IMR-90 (cell line): Measurements from ENCODE around the gene PDE6B. TPM values are rescaled to one million over a fixed set of nuclear protein-coding genes. Genes with fewer than 3 reads are reported as not detected.

Experiments
- ATAC-seq: fragments of 200-7000 bp; cut with Tn5 transposase; 2 replicates; pipeline ENCODE4 v1.9.1; 2020; ENCODE audit warnings: low read depth, mild to moderate bottlenecking, moderate library complexity
- BruUV-seq: library from RNA; stranded (reverse); fragments of 400-500 nt; replicated peaks from 2 replicates; lab custom pipeline; 2021; lab: Mats Ljungman, UMichigan
- CTCF ChIA-PET: fragments of 300-600 bp; formaldehyde crosslinking; extraction: SDS; loops from one replicate; lab custom pipeline; 2021; ENCODE audit warnings: antibody characterized with exemption; lab: Yijun Ruan, JAX
- POLR2A ChIA-PET: fragments of 300-600 bp; sonication (Branson Sonifier 250); formaldehyde crosslinking; loops from one replicate; lab custom pipeline; 2022; ENCODE audit warnings: antibody characterized with exemption; ENCODE audit not compliant: unreplicated experiment; lab: Charles Lee
- DNase-seq: peaks from one replicate; pipeline ENCODE4 v3.0.0; 2013
- H2AFZ ChIP-seq: replicated peaks from 2 replicates; pipeline ENCODE3; 2013; ENCODE audit warnings: low read length, mild to moderate bottlenecking; ENCODE audit not compliant: poor library complexity
- H2AK5ac ChIP-seq: 2 replicates; pipeline ENCODE4 v1.6.1; 2013; ENCODE audit warnings: low read depth, low read length, inconsistent platforms
- H2AK9ac ChIP-seq: replicated peaks from 2 replicates; pipeline ENCODE3; 2013; ENCODE audit warnings: mild to moderate bottlenecking, low read depth, low read length, moderate library complexity; ENCODE audit not compliant: poor library complexity
- H2BK120ac ChIP-seq: 2 replicates; pipeline ENCODE4 v1.6.1; 2013; ENCODE audit warnings: low read depth, low read length, inconsistent platforms
- H2BK15ac ChIP-seq: 3 replicates; pipeline ENCODE4 v1.6.1; 2013; ENCODE audit warnings: low read depth, low read length, inconsistent platforms
- H2BK20ac ChIP-seq: 2 replicates; pipeline ENCODE4 v1.6.1; 2013; ENCODE audit warnings: low read depth, mild to moderate bottlenecking, inconsistent platforms, low read length, moderate library complexity
- H2BK5ac ChIP-seq: 2 replicates; pipeline ENCODE4 v1.6.1; 2013; ENCODE audit warnings: mild to moderate bottlenecking, low read depth, low read length, inconsistent platforms; ENCODE audit not compliant: poor library complexity, severe bottlenecking
- H3K14ac ChIP-seq: replicated peaks from 2 replicates; pipeline ENCODE4 v1.6.1; 2013; ENCODE audit warnings: low read depth, low read length, inconsistent platforms
- H3K18ac ChIP-seq: 2 replicates; pipeline ENCODE4 v1.6.1; 2013; ENCODE audit warnings: low read depth, low read length, control low read depth
- H3K23ac ChIP-seq: 2 replicates; pipeline ENCODE4 v1.6.1; 2013; ENCODE audit warnings: low read depth, low read length, inconsistent platforms
- H3K27ac ChIP-seq: 2 replicates; pipeline ENCODE4 v1.5.1; 2013; ENCODE audit warnings: mild to moderate bottlenecking, control low read depth, low read length; ENCODE audit not compliant: insufficient read depth
- H3K27me3 ChIP-seq: 2 replicates; pipeline ENCODE4 v1.6.1; 2013; ENCODE audit warnings: low read length; ENCODE audit not compliant: control insufficient read depth, insufficient read depth
- H3K36me3 ChIP-seq: 2 replicates; pipeline ENCODE4 v1.6.1; 2013; ENCODE audit warnings: low read length, mixed read lengths; ENCODE audit not compliant: control insufficient read depth, insufficient read depth
- H3K4ac ChIP-seq: 2 replicates; pipeline ENCODE4 v1.6.1; 2013; ENCODE audit warnings: low read depth, low read length, inconsistent platforms
- H3K4me1 ChIP-seq: 2 replicates; pipeline ENCODE4 v1.6.1; 2013; ENCODE audit warnings: low read length, mixed read lengths; ENCODE audit not compliant: control insufficient read depth, insufficient read depth
- H3K4me2 ChIP-seq: 2 replicates; pipeline ENCODE4 v1.6.1; 2013; ENCODE audit warnings: low read depth, mild to moderate bottlenecking, control low read depth, low read length, moderate library complexity
- H3K4me3 ChIP-seq: 2 replicates; pipeline ENCODE4 v1.5.1; 2013; ENCODE audit warnings: low read depth, mild to moderate bottlenecking, control low read depth, low read length, moderate library complexity; ENCODE audit not compliant: insufficient read depth
- H3K56ac ChIP-seq: 2 replicates; pipeline ENCODE4 v1.6.1; 2013; ENCODE audit warnings: low read length, inconsistent platforms; ENCODE audit not compliant: insufficient read depth; ENCODE audit errors: extremely low read depth
- H3K79me1 ChIP-seq, 2 experiments: 2 replicates each; pipeline ENCODE4 v1.6.1; 2013; ENCODE audit warnings: low read length in 2 of 2, inconsistent platforms in 1 of 2, low read depth in 1 of 2
- H3K9ac ChIP-seq: 2 replicates; pipeline ENCODE4 v1.6.1; 2013; ENCODE audit warnings: low read depth, low read length, control low read depth
- H3K9me1 ChIP-seq: 2 replicates; pipeline ENCODE4 v1.6.1; 2013; ENCODE audit warnings: low read length, inconsistent platforms; ENCODE audit not compliant: insufficient read depth
- H3K9me3 ChIP-seq: 2 replicates; pipeline ENCODE4 v1.6.1; 2013; ENCODE audit warnings: low read length; ENCODE audit not compliant: control insufficient read depth, insufficient read depth
- H4K20me1 ChIP-seq: 2 replicates; pipeline ENCODE4 v1.6.1; 2013; ENCODE audit warnings: low read length, inconsistent platforms; ENCODE audit not compliant: insufficient read depth
- H4K5ac ChIP-seq: 2 replicates; pipeline ENCODE4 v1.6.1; 2013; ENCODE audit warnings: mild to moderate bottlenecking, low read depth, low read length, control low read depth
- H4K8ac ChIP-seq, 2 experiments: 2 replicates each; pipeline ENCODE4 v1.6.1; 2013; ENCODE audit warnings: low read depth in 2 of 2, low read length in 2 of 2, control low read depth in 1 of 2, inconsistent platforms in 1 of 2
- H4K91ac ChIP-seq: 2 replicates; pipeline ENCODE4 v1.6.1; 2013; ENCODE audit warnings: low read depth, low read length, inconsistent platforms; ENCODE audit not compliant: insufficient read depth
- CEBPB ChIP-seq: IDR thresholded peaks from 2 replicates; pipeline ENCODE4 v1.6.1; 2012; ENCODE audit warnings: low read depth, low read length, improper control_type of control experiment
- CHD1 ChIP-seq: IDR thresholded peaks from 2 replicates; pipeline ENCODE4 v1.6.1; 2012; ENCODE audit warnings: low read depth, low read length, improper control_type of control experiment
- CTCF ChIP-seq: conservative IDR thresholded peaks from 2 replicates; pipeline ENCODE4 v1.5.1; 2012; ENCODE audit warnings: mild to moderate bottlenecking, low read depth, low read length, improper control_type of control experiment
- ELK1 ChIP-seq: fragments of 150-350 bp; IDR thresholded peaks from 2 replicates; pipeline ENCODE4 v1.6.1; 2016; ENCODE audit warnings: low read depth, mild to moderate bottlenecking, low read length, moderate library complexity, borderline replicate concordance
- FOS ChIP-seq: fragments of 150-350 bp; IDR thresholded peaks from 2 replicates; pipeline ENCODE4 v1.6.1; 2016; ENCODE audit warnings: low read depth, low read length
- MAFK ChIP-seq: IDR thresholded peaks from 2 replicates; pipeline ENCODE4 v1.6.1; 2012; ENCODE audit warnings: low read depth, low read length, improper control_type of control experiment
- MAZ ChIP-seq: IDR thresholded peaks from 2 replicates; pipeline ENCODE4 v1.6.1; 2012; ENCODE audit warnings: low read depth, mild to moderate bottlenecking, low read length, improper control_type of control experiment, moderate library complexity, borderline replicate concordance
- MXI1 ChIP-seq: IDR thresholded peaks from 2 replicates; pipeline ENCODE4 v1.6.1; 2012; ENCODE audit warnings: low read depth, mild to moderate bottlenecking, low read length, moderate library complexity, borderline replicate concordance
- NFE2L2 ChIP-seq: fragments of 150-350 bp; IDR thresholded peaks from 2 replicates; pipeline ENCODE4 v1.6.1; 2016; ENCODE audit warnings: low read depth, mild to moderate bottlenecking, low read length
- POLR2A ChIP-seq: IDR thresholded peaks from 2 replicates; pipeline ENCODE4 v1.6.1; 2012; ENCODE audit warnings: mild to moderate bottlenecking, low read depth, low read length
- RAD21 ChIP-seq: IDR thresholded peaks from 2 replicates; pipeline ENCODE4 v1.6.1; 2012; ENCODE audit warnings: low read length, improper control_type of control experiment
- RFX5 ChIP-seq: IDR thresholded peaks from 2 replicates; pipeline ENCODE4 v1.8.0; 2012; ENCODE audit warnings: low read depth, mild to moderate bottlenecking, low read length, moderate library complexity
- SMC3 ChIP-seq: fragments of 150-350 bp; IDR thresholded peaks from 2 replicates; pipeline ENCODE4 v1.6.1; 2016; ENCODE audit warnings: low read depth, mild to moderate bottlenecking, antibody characterized with exemption, low read length, moderate library complexity
- WGBS, 2 experiments: methylation state at CpG; one replicate each; pipeline versions ENCODE4 v1.1.5 to v1.1.7; 2013; ENCODE audit warnings: missing lambda C conversion rate in 2 of 2; ENCODE audit not compliant: insufficient read length in 1 of 2; ENCODE audit errors: extremely low coverage in 2 of 2; 5-methylcytosine and 5-hydroxymethylcytosine counted together
- dilution Hi-C: fragments of 300-500 bp; cut with HindIII; formaldehyde crosslinking; loops from one replicate; pipeline ENCODE4 v1.14.3; 2018; ENCODE audit warnings: low sequenced_read_pairs; ENCODE audit not compliant: unreplicated experiment
- in situ Hi-C: fragments of 300-500 bp; cut with MboI; formaldehyde crosslinking; loops from 3 replicates; pipeline ENCODE4 v1.14.3; 2019; ENCODE audit warnings: low sequenced_read_pairs, inconsistent platforms, mixed read lengths
- intact Hi-C: fragments of 100-400 bp; cut with micrococcal nuclease; formaldehyde crosslinking; loops from 2 replicates; pipeline ENCODE4 v1.10.0; 2022
- polyA plus RNA-seq, 3 experiments: library from polyadenylated mRNA; depleted of rRNA; stranded (reverse); fragments of >200 nt; gene quantifications; 2 replicates each; pipeline ENCODE4 v1.2.3, GENCODE V29; 2012; ENCODE audit warnings: low replicate concordance in 1 of 3
- total RNA-seq: library from RNA; depleted of rRNA; stranded (reverse); fragments of >200 nt; gene quantifications from 2 replicates; pipeline ENCODE4 v1.2.3, GENCODE V29; 2012
- TF ChIP-seq, protein P1 (sequence below): fragments of 150-350 bp; IDR thresholded peaks from 2 replicates; pipeline ENCODE4 v1.6.1; 2017; ENCODE audit warnings: mild to moderate bottlenecking, antibody characterized with exemption, low read length, low read depth

Gene PDE6B
- total and polyA plus RNA-seq, 2 of the 4 experiments (the other 2 are of a cell fraction): under 0.01 TPM; not detected in 1

GRCh38 chr4:583820-584219 lies 41.6 kb upstream of the PDE6B start:
- Histone ChIP-seq H3K4me2 (no peak overlapping the region), H2AK5ac (no peak overlapping the region), H2BK15ac (no peak overlapping the region), H3K23ac (no peak overlapping the region), H2AK9ac (no peak overlapping the region), H3K18ac (no peak overlapping the region), H4K5ac (no peak overlapping the region), H3K9me1 (no peaks in the 10 kb centered on the region), H3K27ac (no peak overlapping the region), H3K4ac (no peak overlapping the region), H3K9me3 (peaks cover 4% of the 10 kb centered on the region), H2BK5ac (no peak overlapping the region), H2AFZ (no peak overlapping the region), H4K20me1 (no peaks in the 10 kb centered on the region), H3K56ac (no peak overlapping the region), H3K79me1 (no peaks in the 10 kb centered on the region), H3K4me1 (no peaks in the 10 kb centered on the region), H3K27me3 (peaks cover 12% of the 10 kb centered on the region), H2BK120ac (no peak overlapping the region), H3K4me3 (no peak overlapping the region), H3K14ac (no peak overlapping the region), H3K9ac (no peak overlapping the region), H2BK20ac (no peak overlapping the region), H4K91ac (no peak overlapping the region), H3K36me3 (no peaks in the 10 kb centered on the region), H4K8ac (no peak overlapping the region)
- POLR2A ChIA-PET: no interaction called here
- in situ Hi-C loops: no loop called here
- DNase-seq: no peak
- TF ChIP-seq, protein P1, sequence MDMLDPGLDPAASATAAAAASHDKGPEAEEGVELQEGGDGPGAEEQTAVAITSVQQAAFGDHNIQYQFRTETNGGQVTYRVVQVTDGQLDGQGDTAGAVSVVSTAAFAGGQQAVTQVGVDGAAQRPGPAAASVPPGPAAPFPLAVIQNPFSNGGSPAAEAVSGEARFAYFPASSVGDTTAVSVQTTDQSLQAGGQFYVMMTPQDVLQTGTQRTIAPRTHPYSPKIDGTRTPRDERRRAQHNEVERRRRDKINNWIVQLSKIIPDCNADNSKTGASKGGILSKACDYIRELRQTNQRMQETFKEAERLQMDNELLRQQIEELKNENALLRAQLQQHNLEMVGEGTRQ: no peak
- no peak for TF ChIP-seq RAD21
- no peak for TF ChIP-seq RFX5
- no peak for TF ChIP-seq ELK1
- TF ChIP-seq CEBPB: no peak
- TF ChIP-seq CTCF: no peak
- TF ChIP-seq MAZ: no peak
- TF ChIP-seq MXI1: no peak
- TF ChIP-seq MAFK: no peak
- TF ChIP-seq FOS: no peak
- TF ChIP-seq POLR2A: no peak
- no peak for TF ChIP-seq NFE2L2
- TF ChIP-seq SMC3: no peak
- TF ChIP-seq CHD1: no peak
- no peak for ATAC-seq
- WGBS, 2 experiments: no CpG with 5 or more reads among the region's 2 CpGs
- BruUV-seq: no TSS peak
- CTCF ChIA-PET: no interaction called here
- dilution Hi-C loops: no loop called here
- intact Hi-C loops: no loop called here
